ENCODE data around the gene HCN1.

Gene HCN1

DNA sequence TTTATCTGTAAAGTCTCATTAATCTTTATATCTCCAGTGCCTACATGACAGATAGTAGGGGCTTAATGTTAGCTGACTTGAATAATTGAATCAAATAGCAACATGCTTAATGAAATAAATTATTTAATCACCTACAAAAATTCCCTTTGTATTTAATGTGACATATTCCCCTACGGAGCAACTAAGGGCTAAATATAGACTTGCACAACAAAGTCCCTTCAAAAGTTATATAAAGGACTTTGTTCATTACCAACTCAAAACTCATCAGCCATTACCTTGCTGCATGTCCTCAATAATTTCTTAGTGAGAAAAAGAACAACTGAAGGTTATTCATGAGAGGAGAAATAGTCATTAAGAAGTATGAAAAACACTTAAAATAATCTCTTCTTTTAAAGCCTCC is 424.6 kb downstream of the HCN1 start:
- Histone ChIP-seq H3K36me3 (replicated peaks) (no peaks in the 10 kb centered on the region), H3K27me3 (ENCODE audit: low read depth) (no peaks in the 10 kb centered on the region), H3K9me3 (no peaks in the 10 kb centered on the region; the same call in 1 of the 2 replicates), H3K4me3 (no peak overlapping the region), H3K4me1 (no peaks in the 10 kb centered on the region)
- in situ Hi-C loops (cut with MboI; ENCODE audit: low sequenced_read_pairs) = no loop called here
- no peak for DNase-seq (ENCODE audit: low spot score in 2 of 2)

DNA sequence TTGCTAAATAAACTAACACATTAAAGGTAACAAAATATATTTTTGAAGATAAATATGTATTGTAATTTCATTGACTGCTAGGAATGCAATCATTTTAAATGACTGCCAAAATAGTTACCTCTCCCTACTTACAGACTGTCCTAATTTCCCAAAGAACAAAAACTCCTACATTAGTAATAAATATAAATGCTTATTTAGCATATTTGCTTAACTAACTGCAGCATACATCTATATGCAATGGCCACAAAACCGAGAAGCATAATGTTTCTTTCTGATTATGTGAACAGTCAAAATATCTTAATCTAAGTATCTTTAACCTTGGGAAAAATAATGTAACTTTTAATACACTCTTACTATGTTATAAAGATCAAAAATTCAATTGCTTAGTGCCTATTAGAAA is 431.7 kb downstream of the HCN1 start:
- in situ Hi-C loops (cut with MboI; ENCODE audit: low sequenced_read_pairs) = no loop called here
- no peaks in the 10 kb centered on the region for H3K4me1 ChIP-seq
- H3K27me3 ChIP-seq (ENCODE audit: low read depth) = no peaks in the 10 kb centered on the region
- H3K9me3 ChIP-seq = no peaks in the 10 kb centered on the region
- H3K36me3 ChIP-seq (replicated peaks) = no peaks in the 10 kb centered on the region
- no peak overlapping the region for H3K4me3 ChIP-seq
- no peak for DNase-seq (ENCODE audit: low spot score in 2 of 2)

- no peaks in the 10 kb centered on the region for H3K27me3 ChIP-seq (ENCODE audit: low read depth)
- H3K9me3 ChIP-seq = no peaks in the 10 kb centered on the region
- DNase-seq (ENCODE audit: low spot score in 2 of 2) = no peak
- no peaks in the 10 kb centered on the region for H3K36me3 ChIP-seq (replicated peaks)
- in situ Hi-C loops (cut with MboI; ENCODE audit: low sequenced_read_pairs) = no loop called here
- H3K4me1 ChIP-seq = no peaks in the 10 kb centered on the region
- no peak overlapping the region for H3K4me3 ChIP-seq
Observed at GRCh38 chr5:45262061-45262590, 434.1 kb downstream of the HCN1 start.

- Histone ChIP-seq H3K4me1 (no peaks in the 10 kb centered on the region), H3K4me3 (no peak overlapping the region), H3K36me3 (replicated peaks) (no peaks in the 10 kb centered on the region), H3K9me3 (no peaks in the 10 kb centered on the region), H3K27me3 (ENCODE audit: low read depth) (no peaks in the 10 kb centered on the region)
- DNase-seq (ENCODE audit: low spot score in 2 of 2) = peak in 1 of 2 experiments; percentile 4
- in situ Hi-C loops (cut with MboI; ENCODE audit: low sequenced_read_pairs) = no loop called here
Observed at GRCh38 chr5:45261125-45261524, 435.1 kb downstream of the HCN1 start.

DNA sequence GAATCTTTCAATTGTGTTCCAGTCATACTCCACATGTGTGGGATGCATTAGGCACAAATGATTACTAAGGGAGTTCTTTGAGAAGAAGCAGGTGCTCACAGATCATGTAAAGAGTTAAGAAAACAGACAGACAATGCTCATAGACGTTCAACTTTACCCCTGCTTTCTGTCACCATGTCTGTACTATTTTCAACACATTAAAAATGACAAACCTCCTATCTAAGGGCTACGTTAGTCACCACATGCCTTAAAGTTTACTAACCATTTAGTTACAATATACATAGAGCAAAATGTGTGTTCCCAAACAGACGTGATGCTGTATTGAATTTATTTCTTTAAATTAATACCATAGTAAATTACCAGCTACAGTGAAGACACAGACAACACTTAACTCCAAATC is 435.9 kb downstream of the HCN1 start:
- Histone ChIP-seq H3K36me3 (replicated peaks) (no peaks in the 10 kb centered on the region), H3K9me3 (no peaks in the 10 kb centered on the region), H3K4me3 (no peak overlapping the region), H3K4me1 (no peaks in the 10 kb centered on the region), H3K27me3 (ENCODE audit: low read depth) (no peaks in the 10 kb centered on the region)
- in situ Hi-C loops (cut with MboI; ENCODE audit: low sequenced_read_pairs) = no loop called here
- no peak for DNase-seq (ENCODE audit: low spot score in 2 of 2)

DNA sequence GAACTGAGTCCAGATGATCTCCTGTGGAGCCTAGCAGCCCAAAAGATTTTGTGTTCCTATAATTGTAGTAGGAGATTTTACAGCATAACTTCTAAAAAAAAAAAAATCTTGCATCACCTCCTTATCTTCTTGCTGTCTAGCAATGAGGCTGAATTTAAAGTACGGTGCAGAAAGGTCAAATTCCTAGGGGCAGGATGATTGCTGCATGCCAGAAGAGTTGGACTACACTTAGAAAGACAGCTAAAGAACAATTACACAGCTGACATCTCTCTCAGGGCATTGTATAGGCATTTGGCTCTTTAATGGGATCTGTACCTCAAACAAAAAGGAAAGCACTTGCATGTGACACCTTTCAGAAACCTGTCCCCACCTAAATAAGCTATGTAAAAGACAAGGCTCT is 443.2 kb downstream of the HCN1 start:
- DNase-seq (ENCODE audit: low spot score in 2 of 2) = no peak
- in situ Hi-C loops (cut with MboI; ENCODE audit: low sequenced_read_pairs) = no loop called here

DNA sequence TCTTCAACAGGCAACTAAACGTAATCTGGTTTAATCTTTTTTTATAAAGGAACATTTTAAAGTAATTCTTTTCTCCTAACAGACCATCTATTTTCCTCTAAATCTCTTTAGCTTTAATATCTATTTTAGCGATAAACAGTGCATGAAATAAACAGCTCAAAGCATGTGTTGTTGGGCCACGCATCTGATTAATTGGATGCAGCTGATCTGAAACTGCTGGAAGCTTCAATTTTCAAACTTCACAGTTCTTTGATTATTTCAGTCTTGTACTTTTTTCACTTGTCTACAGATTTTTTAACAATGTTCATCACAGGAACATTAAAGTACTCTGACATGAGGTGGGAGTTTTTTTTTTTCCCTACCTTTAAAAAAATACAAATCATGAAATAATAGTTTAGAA is 443.6 kb downstream of the HCN1 start:
- no peaks in the 10 kb centered on the region for H3K36me3 ChIP-seq (replicated peaks)
- no peaks in the 10 kb centered on the region for H3K27me3 ChIP-seq (ENCODE audit: low read depth)
- no peaks in the 10 kb centered on the region for H3K4me1 ChIP-seq
- DNase-seq (ENCODE audit: low spot score in 2 of 2) = no peak
- no peak overlapping the region for H3K4me3 ChIP-seq
- no peaks in the 10 kb centered on the region for H3K9me3 ChIP-seq
- in situ Hi-C loops (cut with MboI; ENCODE audit: low sequenced_read_pairs) = no loop called here

More for the DNA sequence above, 443.2 kb downstream of the HCN1 start:
- Histone ChIP-seq H3K4me3 (no peak overlapping the region), H3K9me3 (no peaks in the 10 kb centered on the region), H3K27me3 (ENCODE audit: low read depth) (no peaks in the 10 kb centered on the region), H3K4me1 (no peaks in the 10 kb centered on the region), H3K36me3 (replicated peaks) (no peaks in the 10 kb centered on the region)

DNA sequence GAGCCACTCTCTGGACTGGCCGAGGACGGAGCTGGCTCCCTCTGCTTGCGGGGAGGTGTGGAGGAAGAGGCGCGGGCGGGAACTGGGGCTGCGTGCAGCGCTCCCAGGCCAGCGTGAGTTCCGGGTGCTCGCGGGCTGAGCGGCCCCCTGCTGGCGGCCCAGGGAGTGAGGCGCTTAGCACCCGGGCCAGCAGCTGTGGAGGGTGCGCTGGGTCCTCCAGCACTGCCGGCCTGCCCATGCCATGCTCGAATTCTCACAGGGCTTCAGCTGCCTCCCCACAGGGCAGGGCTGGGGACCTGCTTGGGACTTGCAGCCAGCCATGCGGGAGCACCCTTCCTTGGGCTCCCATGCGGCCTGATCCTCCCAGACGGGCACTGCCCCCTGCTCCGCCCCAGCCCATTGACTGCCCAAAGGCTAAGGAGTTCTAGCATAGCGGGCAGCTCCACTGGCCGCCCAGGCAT is 470.6 kb downstream of the HCN1 start:
- DNase-seq (ENCODE audit: low spot score in 2 of 2) = no peak
- H3K4me1 ChIP-seq = no peaks in the 10 kb centered on the region
- no peaks in the 10 kb centered on the region for H3K27me3 ChIP-seq (ENCODE audit: low read depth)
- H3K9me3 ChIP-seq = no peaks in the 10 kb centered on the region; the same call in 1 of the 2 replicates
- no peaks in the 10 kb centered on the region for H3K36me3 ChIP-seq (replicated peaks)
- in situ Hi-C loops (cut with MboI; ENCODE audit: low sequenced_read_pairs) = no loop called here
- no peak overlapping the region for H3K4me3 ChIP-seq

GRCh38 chr5:45205403-45205961 is 490.7 kb downstream of the HCN1 start:
- in situ Hi-C loops (cut with MboI; ENCODE audit: low sequenced_read_pairs) = no loop called here
- Histone ChIP-seq H3K9me3 (no peaks in the 10 kb centered on the region), H3K4me3 (no peak overlapping the region), H3K36me3 (replicated peaks) (no peaks in the 10 kb centered on the region), H3K4me1 (no peaks in the 10 kb centered on the region), H3K27me3 (ENCODE audit: low read depth) (no peaks in the 10 kb centered on the region)
- peak in 1 of 2 experiments; percentile 4 for DNase-seq (ENCODE audit: low spot score in 2 of 2)
